GM12878 (cell line): Measurements from ENCODE around the gene DGKB. TPM values are rescaled to one million over a fixed set of nuclear protein-coding genes. Genes with fewer than 3 reads are reported as not detected.

ENCODE experiments used
- ATAC-seq: fragments of 200-7000 bp; cut with Tn5 transposase; 3 replicates; pipeline ENCODE4 v1.9.1; 2020; ENCODE audit warnings: mild to moderate bottlenecking, moderate library complexity
- BruUV-seq: library from RNA; stranded (reverse); fragments of 400-500 nt; replicated peaks from 2 replicates; lab custom pipeline; 2021; lab: Mats Ljungman, UMichigan
- CTCF ChIA-PET: fragments of 300-600 bp; sonication (Branson Sonifier 250); formaldehyde crosslinking; extraction: SDS; loops from one replicate; lab custom pipeline; 2021; ENCODE audit warnings: inconsistent platforms; lab: Yijun Ruan, JAX
- POLR2A ChIA-PET: fragments of 350-600 bp; formaldehyde crosslinking; extraction: SDS; loops from one replicate; lab custom pipeline; 2021; ENCODE audit warnings: inconsistent platforms; lab: Charles Lee
- RAD21 ChIA-PET: fragments of 300-600 bp; sonication (Branson Sonifier 250); formaldehyde crosslinking; loops from one replicate; lab custom pipeline; 2023; ENCODE audit warnings: antibody characterized with exemption; ENCODE audit not compliant: unreplicated experiment; lab: Charles Lee
- SMC1A ChIA-PET: fragments of 300-600 bp; sonication (Branson Sonifier 250); formaldehyde crosslinking; loops from one replicate; lab custom pipeline; 2023; ENCODE audit not compliant: unreplicated experiment, uncharacterized antibody; lab: Charles Lee
- DNase-seq: peaks from one replicate; pipeline ENCODE4 v3.0.0-alpha.2; 2011; ENCODE audit warnings: low read depth, low spot score
- FAIRE-seq: peaks from 3 replicates; lab custom pipeline; 2011; peaks lifted over from hg19 to GRCh38; lab: Jason Lieb, UNC
- H2AFZ ChIP-seq: 2 replicates; pipeline ENCODE4 v1.6.0; 2011; ENCODE audit warnings: low read depth, low read length, control low read depth; ENCODE audit not compliant: control insufficient read depth
- H3K27ac ChIP-seq: 2 replicates; pipeline ENCODE4 v1.5.1; 2011; ENCODE audit warnings: control low read depth; ENCODE audit not compliant: control insufficient read depth, insufficient read depth
- H3K27me3 ChIP-seq, 2 experiments: replicated peaks in 1 of 2; 2 replicates each; pipeline versions ENCODE4 v1.6.0 to v1.6.1; 2011; ENCODE audit warnings: low read length in 1 of 2; ENCODE audit not compliant: control insufficient read depth in 2 of 2, insufficient read depth in 2 of 2
- H3K36me3 ChIP-seq, 2 experiments: 2 replicates each; pipeline ENCODE4 v1.5.1; 2011; ENCODE audit warnings: low read length in 1 of 2; ENCODE audit not compliant: control insufficient read depth in 2 of 2, insufficient read depth in 2 of 2
- H3K4me1 ChIP-seq: 2 replicates; pipeline ENCODE4 v1.6.1; 2011; ENCODE audit warnings: mild to moderate bottlenecking, low read length, moderate library complexity, mixed read lengths; ENCODE audit not compliant: control insufficient read depth, insufficient read depth
- H3K4me2 ChIP-seq: 2 replicates; pipeline ENCODE4 v1.6.0; 2011; ENCODE audit warnings: control low read depth; ENCODE audit not compliant: control insufficient read depth, insufficient read depth
- H3K4me3 ChIP-seq: fragments of 200-600 bp; sonication (generic); 2 replicates; pipeline ENCODE4 v1.5.1; 2016
- H3K79me2 ChIP-seq: 2 replicates; pipeline ENCODE4 v1.6.0; 2011; ENCODE audit warnings: low read length; ENCODE audit not compliant: control insufficient read depth, insufficient read depth
- H3K9ac ChIP-seq: 2 replicates; pipeline ENCODE4 v1.8.0; 2011; ENCODE audit warnings: low read length, control low read depth, mixed read lengths; ENCODE audit not compliant: control insufficient read depth, insufficient read depth
- H3K9me3 ChIP-seq: replicated peaks from 3 replicates; pipeline ENCODE4 v1.5.1; 2011; ENCODE audit warnings: mild to moderate bottlenecking, low read length; ENCODE audit not compliant: control insufficient read depth, insufficient read depth
- H4K20me1 ChIP-seq: 2 replicates; pipeline ENCODE4 v1.6.0; 2011; ENCODE audit not compliant: control insufficient read depth, insufficient read depth
- ATF7 ChIP-seq: fragments of 450-650 bp; IDR thresholded peaks from 2 replicates; pipeline ENCODE4 v1.6.1; 2016; ENCODE audit warnings: low read depth, mild to moderate bottlenecking
- BRCA1 ChIP-seq: IDR thresholded peaks from 2 replicates; pipeline ENCODE4 v1.6.1; 2011; ENCODE audit warnings: low read depth, low read length, improper control_type of control experiment
- FOXK2 ChIP-seq: fragments of 450-650 bp; IDR thresholded peaks from 2 replicates; pipeline ENCODE4 v1.6.1; 2017; ENCODE audit warnings: mild to moderate bottlenecking, moderate library complexity
- HCFC1 ChIP-seq: fragments of 150-350 bp; IDR thresholded peaks from 2 replicates; pipeline ENCODE4 v1.6.1; 2014; ENCODE audit warnings: low read length
- HDGF ChIP-seq: fragments of 450-650 bp; IDR thresholded peaks from 2 replicates; pipeline ENCODE4 v1.6.1; 2016; ENCODE audit warnings: antibody characterized with exemption
- IRF3 ChIP-seq: fragments of 450-650 bp; IDR thresholded peaks from 2 replicates; pipeline ENCODE4 v1.6.1; 2014; ENCODE audit warnings: mild to moderate bottlenecking
- KLF5 ChIP-seq: fragments of 450-650 bp; IDR thresholded peaks from 2 replicates; pipeline ENCODE4 v1.6.1; 2014; ENCODE audit warnings: mild to moderate bottlenecking; ENCODE audit not compliant: partially characterized antibody
- MAX ChIP-seq: IDR thresholded peaks from 2 replicates; pipeline ENCODE4 v1.6.1; 2012; ENCODE audit warnings: low read depth, low read length, improper control_type of control experiment
- MTA3 ChIP-seq: IDR thresholded peaks from 2 replicates; pipeline ENCODE4 v1.6.1; 2012; ENCODE audit warnings: low read length, inconsistent platforms, borderline replicate concordance
- NR2C2 ChIP-seq: IDR thresholded peaks from 2 replicates; pipeline ENCODE4 v1.6.1; 2011; ENCODE audit warnings: borderline replicate concordance, low read depth; ENCODE audit not compliant: control insufficient read depth, insufficient read length
- NRF1 ChIP-seq: conservative IDR thresholded peaks from 2 replicates; pipeline ENCODE4 v1.6.1; 2011; ENCODE audit warnings: mild to moderate bottlenecking, low read depth, low read length, improper control_type of control experiment
- POLR2AphosphoS2 ChIP-seq: IDR thresholded peaks from 2 replicates; pipeline ENCODE4 v1.6.1; 2011; ENCODE audit warnings: low read depth, mild to moderate bottlenecking, low read length, improper control_type of control experiment, moderate library complexity
- POU2F2 ChIP-seq: IDR thresholded peaks from 3 replicates; pipeline ENCODE4 v1.6.1; 2011; ENCODE audit warnings: low read depth, mild to moderate bottlenecking, low read length, borderline replicate concordance
- PRDM15 ChIP-seq: fragments of 450-650 bp; formaldehyde crosslinking; IDR thresholded peaks from 2 replicates; pipeline ENCODE4 v1.4.0; 2020; ENCODE audit warnings: mild to moderate bottlenecking, moderate library complexity
- SIN3A ChIP-seq: IDR thresholded peaks from 2 replicates; pipeline ENCODE4 v1.6.1; 2012; ENCODE audit warnings: low read depth, low read length, improper control_type of control experiment
- SMAD5 ChIP-seq: IDR thresholded peaks from 2 replicates; pipeline ENCODE4 v1.6.1; 2016; ENCODE audit warnings: antibody characterized with exemption, low read depth
- SMC3 ChIP-seq: IDR thresholded peaks from 2 replicates; pipeline ENCODE4 v1.6.1; 2011; ENCODE audit warnings: low read length, improper control_type of control experiment, borderline replicate concordance
- TAF1 ChIP-seq: IDR thresholded peaks from 2 replicates; pipeline ENCODE4 v1.6.1; 2011; ENCODE audit warnings: mild to moderate bottlenecking, low read depth, low read length, borderline replicate concordance
- TCF12 ChIP-seq: IDR thresholded peaks from 2 replicates; pipeline ENCODE4 v1.6.1; 2011; ENCODE audit warnings: low read depth, mild to moderate bottlenecking, low read length
- TCF3 ChIP-seq: IDR thresholded peaks from 2 replicates; pipeline ENCODE4 v1.6.1; 2012; ENCODE audit warnings: low read depth, mild to moderate bottlenecking, low read length, borderline replicate concordance; ENCODE audit not compliant: insufficient read depth
- WRNIP1 ChIP-seq: IDR thresholded peaks from 2 replicates; pipeline ENCODE4 v1.6.1; 2011; ENCODE audit warnings: low read depth, low read length, improper control_type of control experiment, borderline replicate concordance
- YY1 ChIP-seq: IDR thresholded peaks from 2 replicates; pipeline ENCODE4 v1.6.1; 2011; ENCODE audit warnings: low read depth, mild to moderate bottlenecking, low read length
- ZNF274 ChIP-seq: IDR thresholded peaks from one replicate; pipeline ENCODE4 v1.8.0; 2011; ENCODE audit not compliant: insufficient read length, insufficient read depth
- WGBS: methylation state at CpG from one replicate; pipeline ENCODE4 v1.1.6; 2016; ENCODE audit warnings: low lambda C conversion rate; ENCODE audit not compliant: insufficient replicate concordance, insufficient coverage; ENCODE audit errors: missing lambda C conversion rate; 5-methylcytosine and 5-hydroxymethylcytosine counted together
- in situ Hi-C: fragments of 300-500 bp; cut with MboI; formaldehyde crosslinking; loops from 9 replicates; pipeline ENCODE4 v1.14.3; 2018; ENCODE audit warnings: mixed read lengths
- intact Hi-C: fragments of 100-400 bp; cut with micrococcal nuclease; formaldehyde crosslinking; loops from one replicate; pipeline ENCODE4 v1.14.2; 2022; ENCODE audit not compliant: unreplicated experiment
- polyA plus RNA-seq, 11 experiments: library from polyadenylated mRNA; depleted of rRNA in 4 of 11; unstranded in 6 of 11; stranded (reverse) in 5 of 11; fragments of >200 nt; fragmentation: Nextera tagmentation in 4 of 11; fragmentation: Illumina TruSeq in 1 of 11; extraction: Ambion mirVana in 4 of 11; extraction: Trizol in 1 of 11; gene quantifications; 1 replicate in 1 of 11; 2 replicates in 10 of 11; pipeline versions ENCODE4 v1.2.1 to v1.2.3, GENCODE V29; 2011 to 2016; ENCODE audit warnings: inconsistent platforms in 2 of 11, missing spikeins in 2 of 11, low read depth in 1 of 11
- total RNA-seq, 4 experiments: library from RNA; depleted of rRNA in 3 of 4; stranded (reverse); fragments of >200 nt in 3 of 4; fragmentation: Illumina TruSeq in 1 of 4; extraction: Trizol in 1 of 4; gene quantifications; 2 replicates each; pipeline versions ENCODE4 v1.2.1 to v1.2.3, GENCODE V29; 2013 to 2021

DGKB gene
- total and polyA plus RNA-seq, 10 of the 15 experiments (the other 5 are each of a cell fraction or from before 2014, with no cell fraction given), result 0.02 to 0.10 (median 0.04) TPM; not detected in 6

DNA sequence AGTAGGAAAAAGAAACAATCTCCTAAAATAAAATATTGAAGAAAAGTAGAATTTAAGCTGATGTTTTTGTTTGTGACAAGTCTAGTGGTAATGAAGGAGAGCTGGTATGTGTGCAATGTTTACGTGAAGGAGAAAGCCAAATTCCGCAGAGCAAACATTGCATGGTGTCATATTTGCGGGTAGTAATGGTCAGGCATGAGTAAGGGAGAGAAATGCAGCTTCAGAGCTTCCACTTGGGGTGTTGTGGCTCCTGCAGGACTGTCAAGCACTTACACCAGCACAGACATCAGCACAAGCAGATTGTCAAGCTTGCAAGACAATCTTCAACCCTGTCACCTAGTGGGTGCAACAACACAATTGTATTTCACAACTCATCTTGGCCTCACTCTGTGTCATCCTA is 776.6 kb downstream of the DGKB start (continued):
- TF ChIP-seq SIN3A (no peak), MAX (no peak), BRCA1 (no peak), NR2C2 (no peak), POLR2AphosphoS2 (no peak), MTA3 (no peak), SMC3 (no peak), YY1 (no peak), HCFC1 (no peak), ZNF274 (no peak)
- TF ChIP-seq, all 136 proteins: peak for 0

GRCh38 chr7:14124716-14125115 is 777.8 kb downstream of the DGKB start:
- Histone ChIP-seq H3K27me3 (no peaks in the 10 kb centered on the region), H4K20me1 (no peaks in the 10 kb centered on the region), H3K4me2 (no peak overlapping the region), H3K9me3 (no peaks in the 10 kb centered on the region), H3K36me3 (no peaks in the 10 kb centered on the region), H3K9ac (no peak overlapping the region), H3K4me3 (no peak overlapping the region), H2AFZ (no peak overlapping the region), H3K79me2 (no peaks in the 10 kb centered on the region), H3K4me1 (no peaks in the 10 kb centered on the region), H3K27ac (no peak overlapping the region)
- DNase-seq, result no peak
- in situ Hi-C loops, result no loop called here
- WGBS, result 0% methylated on average over 2 of the region's 2 CpGs
- ChIA-PET SMC1A (interaction anchor here (0.8 to 1.1 kb wide), 2 partner anchors 11 to 32 kb away, joined by 3 read pairs; no protein-coding TSS in a partner anchor), RAD21 (no interaction called here), POLR2A (no interaction called here), CTCF (no interaction called here)
- intact Hi-C loops, result no loop called here
- no peak for FAIRE-seq
- ATAC-seq, result no peak
- BruUV-seq, result no TSS peak
- TF ChIP-seq NR2C2, result no peak
- no peak for TF ChIP-seq HDGF
- TF ChIP-seq TAF1, result no peak
- no peak for TF ChIP-seq TCF12
- TF ChIP-seq WRNIP1, result no peak
- no peak for TF ChIP-seq PRDM15 (CRISPR knock-in tag)
- TF ChIP-seq NRF1, result no peak
- TF ChIP-seq KLF5, result no peak
- TF ChIP-seq FOXK2, result no peak
- TF ChIP-seq TCF3, result no peak
- TF ChIP-seq POU2F2, result no peak
- no peak for TF ChIP-seq ATF7
- TF ChIP-seq SMAD5, result no peak
- TF ChIP-seq IRF3, result no peak
